ENCODE measurements around the gene TLNRD1. TPM values are rescaled to one million over a fixed set of nuclear protein-coding genes. Genes with fewer than 3 reads are reported as not detected.
A peak's percentile ranks its signal among the peaks of the same experiment; 100 is the strongest.
"Not testable (repeated sequence)": the region's sequence is repeated elsewhere in the genome, so short reads cannot be mapped to it uniquely, and the experiment has no call there.

TLNRD1 gene
- total RNA-seq: 5.5 TPM
- long read RNA-seq, full-length matches to known transcripts: 21 of 21 reads
- long read RNA-seq, partial matches to known transcripts: 0 of 21 reads
- long read RNA-seq, other reads (novel, unspliced or antisense): 0 of 21 reads

GRCh38 chr15:81000624-81001151 is at the start of gene TLNRD1:
TSS of gene TLNRD1 (plus strand) at chr15:81000923. CDS start at chr15:81002272, 1,349 bp downstream.
- Histone ChIP-seq H3K4me1 (peaks cover 65% of the 10 kb centered on the region), H3K27ac (replicated peaks) (peak within 1 kb of the TSS; percentile 99), H3K4me3 (peak within 1 kb of the TSS; percentile 93), H3K36me3 (peaks cover 20% of the 10 kb centered on the region), H3K9me3 (replicated peaks) (no peaks in the 10 kb centered on the region), H3K27me3 (ENCODE audit: low read depth) (peaks cover 14% of the 10 kb centered on the region)
- no peak for TF ChIP-seq CTCF (IDR thresholded peaks at IDR 0.05; ENCODE audit: borderline replicate concordance)
- intact Hi-C loops (cut with micrococcal nuclease): no loop called here
- peak; percentile 91 for DNase-seq

GRCh38 chr15:80951941-80952340 is 48.8 kb upstream of the TLNRD1 start:
- Histone ChIP-seq H3K4me1 (no peaks in the 10 kb centered on the region), H3K9me3 (replicated peaks) (no peaks in the 10 kb centered on the region), H3K36me3 (peaks cover 56% of the 10 kb centered on the region), H3K4me3 (no peak overlapping the region), H3K27me3 (ENCODE audit: low read depth) (no peaks in the 10 kb centered on the region), H3K27ac (replicated peaks) (no peak overlapping the region)
- no peak for DNase-seq
- intact Hi-C loops (cut with micrococcal nuclease): no loop called here
- TF ChIP-seq CTCF (IDR thresholded peaks at IDR 0.05; ENCODE audit: borderline replicate concordance): no peak

GRCh38 chr15:80953001-80953952 is 47.4 kb upstream of the TLNRD1 start:
- no peak overlapping the region for H3K27ac ChIP-seq (replicated peaks)
- no peak for DNase-seq
- H3K36me3 ChIP-seq: peaks cover 43% of the 10 kb centered on the region
- intact Hi-C loops (cut with micrococcal nuclease): no loop called here
- TF ChIP-seq CTCF (IDR thresholded peaks at IDR 0.05; ENCODE audit: borderline replicate concordance): no peak
- H3K4me1 ChIP-seq: no peaks in the 10 kb centered on the region
- no peaks in the 10 kb centered on the region for H3K27me3 ChIP-seq (ENCODE audit: low read depth)
- no peak overlapping the region for H3K4me3 ChIP-seq
- H3K9me3 ChIP-seq (replicated peaks): no peaks in the 10 kb centered on the region

GRCh38 chr15:80953953-80954778 is 46.6 kb upstream of the TLNRD1 start:
- H3K36me3 ChIP-seq: peaks cover 42% of the 10 kb centered on the region
- TF ChIP-seq CTCF (IDR thresholded peaks at IDR 0.05; ENCODE audit: borderline replicate concordance): no peak
- intact Hi-C loops (cut with micrococcal nuclease): no loop called here
- no peaks in the 10 kb centered on the region for H3K27me3 ChIP-seq (ENCODE audit: low read depth)
- no peak overlapping the region for H3K4me3 ChIP-seq
- H3K27ac ChIP-seq (replicated peaks): no peak overlapping the region
- no peak for DNase-seq
- H3K4me1 ChIP-seq: no peaks in the 10 kb centered on the region
- H3K9me3 ChIP-seq (replicated peaks): no peaks in the 10 kb centered on the region

- H3K4me1 ChIP-seq, DNase-seq: not testable (repeated sequence)
Observed at GRCh38 chr15:80955571-80956452, 44.9 kb upstream of the TLNRD1 start.

More at GRCh38 chr15:80955571-80956452, 44.9 kb upstream of the TLNRD1 start:
- H3K27me3 ChIP-seq (ENCODE audit: low read depth); H3K9me3 ChIP-seq (replicated peaks); H3K27ac ChIP-seq (replicated peaks); H3K4me3 ChIP-seq; intact Hi-C loops (cut with micrococcal nuclease): not testable (repeated sequence)
- peaks cover 32% of the 10 kb centered on the region for H3K36me3 ChIP-seq

Measured in left ventricle myocardium inferior (tissue), 1 donor.